Sigmoid colon (tissue), 4 donors: ENCODE results near the gene TSPY8.
"Not testable (repeated sequence)": the region's sequence is repeated elsewhere in the genome, so short reads cannot be mapped to it uniquely, and the experiment has no call there.

Source experiments
- EP300 ChIP-seq, 4 donors: sonication (generic); formaldehyde crosslinking; IDR thresholded peaks; one replicate each; pipeline ENCODE4 v1.6.1; 2017; ENCODE audit warnings: antibody characterized with exemption in 4 of 4
- TF ChIP-seq, protein P1 (sequence below), 4 experiments: fragments of 450-650 bp in 3 of 4; fragments of 200-600 bp in 1 of 4; IDR thresholded peaks; one replicate each; pipeline ENCODE4 v1.5.1; 2016 to 2019; ENCODE audit warnings: antibody characterized with exemption in 4 of 4, mild to moderate bottlenecking in 3 of 4, moderate library complexity in 2 of 4

- TF ChIP-seq, protein P1, sequence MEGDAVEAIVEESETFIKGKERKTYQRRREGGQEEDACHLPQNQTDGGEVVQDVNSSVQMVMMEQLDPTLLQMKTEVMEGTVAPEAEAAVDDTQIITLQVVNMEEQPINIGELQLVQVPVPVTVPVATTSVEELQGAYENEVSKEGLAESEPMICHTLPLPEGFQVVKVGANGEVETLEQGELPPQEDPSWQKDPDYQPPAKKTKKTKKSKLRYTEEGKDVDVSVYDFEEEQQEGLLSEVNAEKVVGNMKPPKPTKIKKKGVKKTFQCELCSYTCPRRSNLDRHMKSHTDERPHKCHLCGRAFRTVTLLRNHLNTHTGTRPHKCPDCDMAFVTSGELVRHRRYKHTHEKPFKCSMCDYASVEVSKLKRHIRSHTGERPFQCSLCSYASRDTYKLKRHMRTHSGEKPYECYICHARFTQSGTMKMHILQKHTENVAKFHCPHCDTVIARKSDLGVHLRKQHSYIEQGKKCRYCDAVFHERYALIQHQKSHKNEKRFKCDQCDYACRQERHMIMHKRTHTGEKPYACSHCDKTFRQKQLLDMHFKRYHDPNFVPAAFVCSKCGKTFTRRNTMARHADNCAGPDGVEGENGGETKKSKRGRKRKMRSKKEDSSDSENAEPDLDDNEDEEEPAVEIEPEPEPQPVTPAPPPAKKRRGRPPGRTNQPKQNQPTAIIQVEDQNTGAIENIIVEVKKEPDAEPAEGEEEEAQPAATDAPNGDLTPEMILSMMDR (IDR thresholded peaks at IDR 0.05), result not testable (repeated sequence)
- not testable (repeated sequence) for TF ChIP-seq EP300 (IDR thresholded peaks at IDR 0.05)
These were observed 38.9 kb downstream of the TSPY8 start for GRCh38 chrY:9396527-9396926.
